Stimulated activated CD8-positive, alpha-beta memory T cell treated with anti-CD3 and anti-CD28 coated beads, Interleukin-15, amount 100 ng/mL, for 48 hours (primary cell): ENCODE measurements around the gene ZNF735.
"Not testable (repeated sequence)": the region's sequence is repeated elsewhere in the genome, so short reads cannot be mapped to it uniquely, and the experiment has no call there.

Experiments
- DNase-seq, 2 donors: peaks; one replicate each; pipeline ENCODE4 v3.0.0-alpha.2; 2020; ENCODE audit warnings: low read depth in 2 of 2

Gene ZNF735

DNA sequence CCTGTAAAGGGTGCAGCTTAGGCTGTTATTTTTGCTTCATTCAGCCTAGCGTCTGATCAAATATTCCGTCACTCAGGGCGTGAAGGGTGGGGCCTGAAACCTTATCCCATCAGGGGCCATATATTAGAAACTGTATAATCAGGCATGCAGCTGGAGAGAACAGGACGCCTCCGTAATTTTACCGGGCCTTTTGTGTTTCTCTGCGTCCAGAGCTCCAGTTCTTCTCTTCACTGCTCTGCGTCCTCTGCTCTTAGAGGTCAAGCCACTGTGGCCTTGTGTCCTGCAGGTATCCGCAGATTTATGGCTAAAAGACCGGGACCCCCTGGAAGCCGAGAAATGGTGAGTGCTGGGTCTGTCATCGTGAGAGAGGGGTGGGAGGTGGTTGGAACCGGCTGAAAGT lies at the start of gene ZNF735:
Gene ZNF735, plus strand, starts transcription at position 301 of the 400 bp plus-strand sequence. Its CDS starts 0 bp downstream, at position 301.
- DNase-seq: no peak

DNA sequence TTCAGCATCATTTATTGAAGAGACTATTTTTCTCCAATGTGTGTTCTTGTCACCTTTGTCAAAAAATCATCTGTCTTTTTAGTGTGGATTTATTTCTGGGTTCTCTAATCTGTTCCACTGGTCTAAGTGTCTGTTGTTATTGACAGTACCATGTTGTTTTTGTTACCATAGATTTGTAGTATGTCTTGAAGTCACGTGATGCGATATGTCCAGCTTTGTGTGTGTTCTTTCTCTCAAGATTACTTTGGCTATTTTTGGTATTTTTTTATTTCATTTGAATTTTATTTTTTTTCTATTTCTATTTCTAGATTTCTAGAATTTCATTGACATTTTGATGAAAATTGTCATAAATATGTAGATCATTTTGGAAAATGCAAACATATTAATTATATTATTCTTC lies 36.0 kb upstream of the ZNF735 start:
- not testable (repeated sequence) for DNase-seq

DNA sequence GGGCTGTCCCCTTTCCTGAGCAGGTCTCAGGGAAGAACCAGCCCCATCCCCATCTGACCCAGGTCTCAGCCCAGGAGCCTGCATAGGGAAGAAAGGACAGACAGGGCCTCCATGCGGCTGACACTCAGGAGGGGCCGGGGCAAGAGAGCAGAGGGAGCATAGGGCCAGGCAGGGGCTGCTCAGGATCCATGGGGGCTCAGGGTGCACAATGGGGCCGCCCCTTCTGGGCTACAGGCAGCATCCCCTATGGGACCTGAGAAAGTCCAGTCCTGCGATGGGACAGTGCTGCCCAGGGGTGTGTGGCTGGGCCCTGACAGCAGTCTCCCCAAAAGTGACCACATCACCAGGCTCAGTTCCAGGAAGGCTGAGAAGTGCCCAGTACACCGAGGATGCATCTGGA lies 32.7 kb upstream of the ZNF735 start:
- no peak for DNase-seq

DNA sequence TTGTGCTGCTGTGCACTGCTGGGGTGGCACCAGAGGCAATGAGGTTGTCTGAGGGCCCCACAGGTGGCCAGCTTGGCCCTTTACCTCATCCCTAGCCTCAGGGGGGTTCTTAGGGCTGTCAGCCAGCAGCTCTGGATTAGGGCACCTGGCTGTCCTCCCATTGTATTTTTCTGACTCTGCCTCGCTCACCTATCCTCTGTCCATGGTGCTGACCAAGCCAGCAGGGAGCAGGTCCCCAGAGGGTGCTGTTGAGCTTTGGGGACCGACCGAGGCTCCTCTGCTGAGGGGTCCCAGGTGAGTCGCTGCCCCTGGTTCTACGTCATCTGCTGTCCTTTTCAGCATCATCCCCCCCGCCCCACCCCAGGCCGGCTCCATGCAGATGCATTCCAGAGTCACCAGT lies 32.1 kb upstream of the ZNF735 start:
- DNase-seq: no peak

DNA sequence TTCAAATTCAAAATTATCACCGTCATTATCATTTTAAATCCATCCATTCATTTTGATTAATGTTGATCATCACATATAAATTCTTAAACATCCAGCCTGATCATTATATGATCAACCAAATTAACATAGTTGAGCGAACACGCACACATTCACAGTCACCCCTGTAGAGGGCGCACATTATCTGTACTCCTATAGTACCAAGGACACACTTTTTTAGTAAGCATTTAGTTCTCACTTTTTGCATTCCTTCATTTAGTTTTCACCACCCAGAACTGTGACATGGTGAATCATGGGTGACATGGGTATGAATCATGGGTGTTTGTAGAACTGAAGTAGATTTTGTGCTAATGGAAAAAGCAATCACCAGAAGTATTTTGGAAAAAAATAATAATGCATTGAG lies 26.0 kb upstream of the ZNF735 start:
- DNase-seq: no peak

DNA sequence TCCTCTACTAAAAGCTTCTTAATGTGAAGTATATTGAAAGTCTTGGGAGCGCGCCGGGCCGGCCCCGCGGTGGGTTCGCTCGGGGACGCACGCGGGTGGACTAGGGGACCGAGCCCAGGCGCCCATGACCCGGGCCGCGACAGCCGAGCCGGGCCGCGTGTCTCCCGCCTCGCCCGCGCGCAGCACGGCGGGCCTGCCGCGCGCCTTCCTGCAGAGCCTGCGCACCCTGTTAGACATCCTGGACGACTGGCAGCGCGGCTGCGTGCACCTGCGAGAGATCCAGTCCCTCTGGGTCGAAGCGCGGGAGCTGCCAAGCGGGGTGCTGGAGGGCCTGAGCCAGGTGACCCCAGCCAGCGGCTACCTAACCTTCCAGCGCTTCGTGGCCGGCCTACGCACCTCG lies 25.4 kb upstream of the ZNF735 start:
- DNase-seq: no peak

DNA sequence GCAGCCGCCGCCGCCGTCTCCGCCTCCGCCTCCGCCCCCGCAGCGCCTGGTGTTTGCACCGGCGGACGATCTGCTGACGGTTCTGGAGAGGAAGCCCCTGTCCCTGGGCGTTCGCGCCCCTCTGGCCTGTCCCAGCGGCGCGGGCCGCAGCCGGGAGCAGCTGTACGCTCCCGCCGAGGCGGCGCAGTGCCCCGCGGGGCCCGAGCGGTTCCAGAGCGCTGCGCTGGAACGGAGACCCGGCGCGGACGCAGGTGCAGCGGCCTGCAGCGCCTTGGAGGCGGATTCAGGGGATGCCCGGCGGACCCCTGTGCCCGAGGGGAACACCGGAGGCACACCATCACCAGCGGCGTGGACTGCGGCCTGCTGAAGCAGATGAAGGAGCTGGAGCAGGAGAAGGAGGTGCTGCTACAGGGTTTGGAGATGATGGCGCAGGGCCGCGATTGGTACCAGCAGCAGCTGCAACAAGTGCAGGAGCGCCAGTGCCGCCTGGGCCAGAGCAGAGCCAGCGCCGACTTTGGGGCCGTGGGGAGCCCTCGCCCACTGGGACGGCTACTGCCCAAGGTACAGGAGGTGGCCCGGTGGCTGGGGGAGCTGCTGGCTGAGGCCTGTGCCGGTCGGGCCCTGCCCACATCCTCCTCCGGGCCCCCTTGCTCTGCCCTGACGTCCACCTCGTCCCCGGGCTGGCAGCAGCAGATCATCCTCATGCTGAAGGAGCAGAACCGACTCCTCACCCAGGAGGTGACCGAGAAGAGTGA lies 24.8 kb upstream of the ZNF735 start:
- no peak for DNase-seq

DNA sequence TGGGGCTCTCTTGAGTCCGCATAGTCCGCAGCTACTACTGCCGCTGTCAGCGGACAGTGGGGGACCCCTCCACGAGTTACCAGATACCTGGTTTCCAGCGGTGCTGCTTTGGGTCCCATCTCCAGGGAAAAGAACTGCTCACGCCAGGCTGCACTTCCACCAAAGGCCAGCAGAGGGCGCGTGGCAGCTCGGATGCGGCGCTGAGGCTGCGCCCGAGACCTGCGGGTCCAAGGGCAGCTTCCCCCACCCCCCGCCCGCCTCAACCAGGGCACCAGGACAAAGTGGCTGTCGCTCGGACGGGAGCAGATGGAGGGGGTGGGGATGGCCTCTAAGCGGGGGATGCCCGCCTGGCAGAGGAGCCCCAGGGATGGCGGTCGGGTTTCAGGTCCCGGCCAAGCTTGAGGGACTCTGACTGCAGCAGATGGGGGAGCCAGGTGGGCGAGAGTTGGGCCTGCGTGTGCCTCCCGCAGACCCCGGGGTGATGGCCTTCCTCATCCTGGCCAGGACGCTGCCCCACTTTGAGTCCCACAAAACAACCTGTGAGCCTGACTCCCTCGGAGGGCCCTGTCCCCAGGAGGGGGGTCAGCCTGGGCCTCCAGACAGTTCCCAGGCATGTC lies 23.8 kb upstream of the ZNF735 start:
- peak in 1 of 2 donors; percentile 8 for DNase-seq

DNA sequence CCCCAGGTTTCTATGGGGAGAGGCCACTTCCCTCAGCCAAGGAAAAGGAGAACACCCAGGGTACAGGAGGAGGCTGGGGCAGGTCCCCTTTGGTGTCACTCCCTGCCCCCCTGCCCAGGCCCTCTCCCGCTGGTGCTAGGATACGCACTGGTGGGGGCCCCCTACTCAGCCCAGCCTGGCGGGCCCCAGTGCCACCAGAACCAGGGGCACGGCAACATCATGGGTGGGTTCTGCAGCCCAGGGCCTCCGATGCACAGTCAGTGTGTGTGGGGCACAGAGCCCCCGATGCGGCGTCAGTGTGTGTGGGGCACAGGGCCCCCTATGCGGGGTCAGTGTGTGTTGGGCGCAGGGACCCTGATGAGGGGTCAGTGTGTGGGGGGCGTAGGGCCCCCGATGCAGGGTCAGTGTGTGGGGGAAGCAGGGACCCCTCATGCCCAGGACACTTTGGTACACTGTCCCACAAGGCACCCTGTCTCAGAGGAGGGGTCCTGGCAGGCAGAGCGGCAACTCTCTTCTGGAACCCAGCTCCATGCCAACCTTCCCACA lies 23.1 kb upstream of the ZNF735 start:
- DNase-seq: no peak

DNA sequence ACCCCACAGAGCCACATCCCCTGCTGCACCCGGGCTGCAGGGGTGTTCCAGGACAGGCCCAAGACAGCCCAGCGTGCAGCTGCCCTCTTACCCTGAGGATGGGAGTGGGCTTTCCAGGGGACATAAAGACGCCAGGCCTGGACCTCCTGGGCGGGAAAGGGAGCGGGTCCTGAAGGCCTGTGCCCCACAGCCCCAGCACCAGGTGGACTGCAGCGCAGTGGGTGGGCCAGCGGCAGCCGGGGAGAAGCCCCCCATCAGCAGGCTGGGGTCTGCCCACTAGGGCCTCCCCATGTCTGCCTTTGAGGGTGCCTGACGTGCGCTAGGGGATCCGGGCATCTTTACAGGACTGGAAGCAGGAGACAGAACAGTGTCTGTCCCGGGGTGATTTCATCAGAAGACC lies 22.6 kb upstream of the ZNF735 start:
- DNase-seq: no peak

DNA sequence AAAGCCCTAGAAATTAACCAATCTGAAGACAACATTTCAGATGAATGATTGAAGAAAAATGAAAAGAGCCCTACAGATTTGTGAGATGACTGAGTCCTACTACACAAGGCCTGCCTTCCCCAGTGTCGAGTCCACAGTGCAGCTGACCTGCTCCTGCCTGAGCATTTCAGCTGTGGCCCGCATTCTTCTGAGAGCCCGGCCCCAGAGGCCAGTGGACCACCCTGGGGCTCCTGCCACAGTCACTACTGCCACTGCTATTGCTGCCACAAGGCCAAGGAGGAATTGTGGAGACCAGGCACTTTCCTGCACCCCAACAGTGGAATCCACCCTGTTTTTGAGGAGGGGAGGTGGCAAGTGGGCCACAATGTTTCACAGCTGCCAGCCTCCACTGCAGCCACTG lies 19.6 kb upstream of the ZNF735 start:
- DNase-seq: no peak

DNA sequence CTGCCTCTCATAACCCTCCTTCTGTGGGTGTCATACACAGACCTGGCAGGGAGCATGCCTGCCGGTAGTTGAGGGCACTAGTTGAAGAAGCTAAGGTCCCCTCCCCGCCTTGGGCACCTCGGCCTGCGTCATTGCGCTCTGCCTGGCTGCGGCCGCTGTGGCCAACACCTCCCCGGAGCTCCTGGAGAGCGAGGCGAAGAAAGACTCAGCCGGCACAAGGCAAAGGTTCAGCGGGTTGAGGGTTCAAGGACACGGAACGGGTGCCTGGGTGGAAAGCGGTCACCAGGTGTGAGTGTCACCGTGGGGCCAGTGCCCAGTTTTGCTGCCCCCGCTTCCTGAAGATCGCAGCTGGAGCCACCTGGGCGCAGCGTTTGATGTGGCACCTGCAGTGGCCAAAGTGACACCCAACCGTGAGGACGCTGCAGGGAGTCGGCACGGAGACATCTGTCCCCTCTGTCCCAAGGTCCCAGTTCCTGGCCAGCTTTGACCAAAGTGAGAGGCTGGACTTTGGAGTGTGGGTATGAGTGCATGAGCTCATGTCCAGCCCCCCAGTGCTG lies 14.8 kb upstream of the ZNF735 start:
- no peak for DNase-seq

DNA sequence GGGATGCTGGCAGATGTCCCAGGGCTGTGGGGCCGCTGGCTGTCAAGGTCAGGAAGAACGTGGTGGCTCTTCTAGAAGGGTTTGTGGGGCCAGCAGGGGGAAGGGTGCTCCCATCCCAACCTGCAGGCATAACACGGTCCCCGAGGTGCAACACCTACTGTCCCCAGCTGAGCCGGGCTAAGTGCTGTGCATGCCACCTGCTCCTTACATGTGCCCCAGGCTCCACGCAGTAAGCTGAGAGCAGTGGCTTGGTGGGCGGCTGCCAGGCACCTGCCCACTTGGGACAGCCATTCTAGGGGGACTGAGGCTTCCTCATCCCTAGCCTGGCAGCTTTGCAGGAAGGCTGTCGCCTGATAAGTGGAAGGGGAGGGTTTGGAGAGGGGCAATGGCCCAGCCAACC lies 14.2 kb upstream of the ZNF735 start:
- DNase-seq: no peak

DNA sequence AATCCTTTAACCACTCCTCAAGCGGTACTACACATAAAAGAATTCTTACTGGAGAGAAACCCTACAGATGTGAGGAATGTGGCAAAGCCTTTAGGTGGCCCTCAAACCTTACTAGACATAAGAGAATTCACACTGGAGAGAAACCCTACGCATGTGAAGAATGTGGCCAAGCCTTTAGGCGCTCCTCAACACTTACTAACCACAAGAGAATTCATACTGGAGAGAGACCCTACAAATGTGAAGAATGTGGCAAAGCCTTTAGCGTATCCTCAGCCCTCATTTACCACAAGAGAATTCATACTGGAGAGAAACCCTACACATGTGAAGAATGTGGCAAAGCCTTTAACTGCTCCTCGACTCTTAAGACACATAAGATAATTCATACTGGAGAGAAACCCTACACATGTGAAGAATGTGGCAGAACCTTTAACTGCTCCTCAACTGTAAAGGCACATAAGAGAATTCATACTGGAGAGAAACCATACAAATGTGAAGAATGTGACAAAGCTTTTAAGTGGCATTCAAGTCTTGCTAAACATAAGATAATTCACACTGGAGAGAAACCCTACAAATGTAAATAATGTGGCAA lies 12.8 kb downstream of the ZNF735 start:
- not testable (repeated sequence) for DNase-seq

DNA sequence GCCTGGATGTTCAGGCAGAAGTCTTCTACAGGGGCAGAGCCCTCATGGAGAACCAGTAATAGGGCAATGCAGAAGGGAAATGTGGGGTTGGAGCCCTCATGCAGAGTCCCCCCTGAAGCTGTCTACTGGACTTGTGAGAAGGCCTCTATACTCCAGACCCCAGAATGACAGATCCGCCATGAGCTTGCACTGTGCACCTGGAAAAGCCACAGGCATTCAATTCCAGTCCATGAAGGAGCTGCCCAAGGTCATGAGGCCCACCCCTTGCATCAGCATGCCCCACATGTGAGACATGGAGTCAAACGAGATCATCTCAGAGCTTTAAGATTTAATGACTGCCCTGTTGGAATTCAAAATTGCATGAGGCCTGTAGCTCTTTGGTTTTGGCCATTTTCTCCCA lies 16.4 kb downstream of the ZNF735 start:
- no peak for DNase-seq

DNA sequence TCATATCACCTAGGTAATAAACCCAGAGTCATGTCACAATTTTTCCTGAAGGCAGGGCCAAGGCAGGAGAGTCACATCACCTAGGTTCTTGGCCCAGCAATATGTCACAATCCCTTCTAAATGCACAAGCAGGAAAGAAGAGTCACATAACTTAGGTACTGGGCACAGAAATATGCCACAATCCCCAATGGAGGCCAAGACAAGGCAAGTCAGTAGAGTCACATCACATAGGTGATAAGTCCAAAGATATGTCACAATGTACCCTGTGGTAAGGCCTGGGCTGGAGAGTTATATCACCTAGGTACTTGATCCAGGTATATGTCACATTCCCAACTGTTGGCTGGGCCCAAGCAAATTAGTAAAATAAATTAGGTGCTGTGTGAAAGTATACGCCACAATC lies 21.2 kb downstream of the ZNF735 start, which contains the start of gene ZNF679:
Gene ZNF679, plus strand, starts transcription at position 301 of the 400 bp plus-strand sequence. CDS start 20,644 bp downstream, outside the sequence.
- DNase-seq: not testable (repeated sequence)

DNA sequence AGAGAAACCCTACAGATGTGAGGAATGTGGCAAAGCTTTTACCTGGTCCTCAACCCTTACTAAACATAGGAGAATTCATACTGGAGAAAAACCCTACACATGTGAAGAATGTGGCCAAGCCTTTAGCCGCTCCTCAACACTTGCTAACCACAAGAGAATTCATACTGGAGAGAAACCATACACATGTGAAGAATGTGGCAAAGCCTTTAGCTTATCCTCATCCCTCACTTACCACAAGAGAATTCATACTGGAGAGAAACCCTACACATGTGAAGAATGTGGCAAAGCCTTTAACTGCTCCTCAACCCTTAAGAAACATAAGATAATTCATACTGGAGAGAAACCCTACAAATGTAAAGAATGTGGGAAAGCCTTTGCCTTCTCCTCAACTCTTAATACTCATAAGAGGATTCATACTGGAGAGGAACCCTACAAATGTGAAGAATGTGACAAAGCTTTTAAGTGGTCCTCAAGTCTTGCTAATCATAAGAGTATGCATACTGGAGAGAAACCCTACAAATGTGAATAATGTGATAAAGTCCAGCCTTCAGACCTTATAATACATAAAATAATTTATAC lies 59.4 kb downstream of the ZNF735 start:
- no peak for DNase-seq
